H1 (cell line): Measurements from ENCODE around the gene LLPH. TPM values are rescaled to one million over a fixed set of nuclear protein-coding genes. Genes with fewer than 3 reads are reported as not detected.

Experiments used
- CTCF ChIA-PET: fragments of 300-600 bp; sonication (Branson Sonifier 250); formaldehyde crosslinking; loops from one replicate; lab custom pipeline; 2021; ENCODE audit not compliant: partially characterized antibody; lab: Charles Lee
- POLR2A ChIA-PET: fragments of 300-600 bp; sonication (Branson Sonifier 250); formaldehyde crosslinking; loops from one replicate; lab custom pipeline; 2021; ENCODE audit warnings: inconsistent platforms; ENCODE audit not compliant: partially characterized antibody; lab: Charles Lee
- DNase-seq, 2 experiments: peaks; one replicate each; pipeline versions ENCODE4 v3.0.0 to v3.0.0-alpha.2; 2010 to 2022; ENCODE audit warnings: low spot score in 2 of 2, low read depth in 1 of 2, mixed read lengths in 1 of 2
- FAIRE-seq: peaks from 2 replicates; lab custom pipeline; 2011; peaks lifted over from hg19 to GRCh38; lab: Jason Lieb, UNC
- H2AFZ ChIP-seq: 2 replicates; pipeline ENCODE4 v1.8.1; 2012; ENCODE audit warnings: low read length, inconsistent platforms
- H2AK5ac ChIP-seq: 2 replicates; pipeline ENCODE4 v1.6.1; 2013; ENCODE audit warnings: low read depth, low read length
- H2BK120ac ChIP-seq: replicated peaks from 2 replicates; pipeline ENCODE3; 2013; ENCODE audit warnings: low read depth, low read length, inconsistent platforms
- H2BK12ac ChIP-seq: 2 replicates; pipeline ENCODE4 v1.6.1; 2013; ENCODE audit warnings: low read depth, low read length
- H2BK15ac ChIP-seq: 2 replicates; pipeline ENCODE4 v1.6.1; 2013; ENCODE audit warnings: low read length
- H2BK20ac ChIP-seq: 2 replicates; pipeline ENCODE4 v1.6.1; 2013; ENCODE audit warnings: low read length
- H2BK5ac ChIP-seq: 2 replicates; pipeline ENCODE4 v1.6.1; 2013; ENCODE audit warnings: low read depth, low read length
- H3K14ac ChIP-seq: 2 replicates; pipeline ENCODE4 v1.6.1; 2013; ENCODE audit warnings: inconsistent platforms; ENCODE audit not compliant: insufficient read length
- H3K18ac ChIP-seq: 2 replicates; pipeline ENCODE4 v1.6.1; 2013; ENCODE audit warnings: low read length; ENCODE audit errors: extremely low read depth
- H3K23ac ChIP-seq: 2 replicates; pipeline ENCODE4 v1.6.1; 2013; ENCODE audit warnings: inconsistent platforms; ENCODE audit not compliant: insufficient read length
- H3K23me2 ChIP-seq: 2 replicates; pipeline ENCODE4 v1.6.1; 2013; ENCODE audit warnings: low read depth, low read length
- H3K27ac ChIP-seq: 2 replicates; pipeline ENCODE4 v1.6.1; 2011; ENCODE audit warnings: low read depth, low read length, inconsistent platforms
- H3K27me3 ChIP-seq, 4 experiments: replicated peaks in 1 of 4; 1 replicate in 1 of 4; 2 replicates in 3 of 4; pipeline versions ENCODE4 v1.6.1 to v1.8.1; 2011 to 2013; ENCODE audit warnings: low read length in 3 of 4, mild to moderate bottlenecking in 3 of 4, inconsistent platforms in 2 of 4, mixed read lengths in 2 of 4, moderate library complexity in 1 of 4; ENCODE audit not compliant: control insufficient read depth in 3 of 4, insufficient read depth in 3 of 4; ENCODE audit errors: extremely low read depth in 1 of 4
- H3K36me3 ChIP-seq, 4 experiments: 2 replicates each; pipeline versions ENCODE4 v1.6.1 to v1.8.1; 2011 to 2013; ENCODE audit warnings: mild to moderate bottlenecking in 4 of 4, low read length in 3 of 4, moderate library complexity in 2 of 4, control low read depth in 1 of 4, inconsistent platforms in 1 of 4; ENCODE audit not compliant: insufficient read depth in 4 of 4, control insufficient read depth in 2 of 4
- H3K4ac ChIP-seq: replicated peaks from 2 replicates; pipeline ENCODE3; 2013; ENCODE audit warnings: low read length, low read depth, mixed read lengths, inconsistent platforms; ENCODE audit not compliant: insufficient read length
- H3K4me1 ChIP-seq, 4 experiments: replicated peaks in 1 of 4; 1 replicate in 1 of 4; 2 replicates in 3 of 4; pipeline versions ENCODE4 v1.6.1 to v1.8.1; 2011 to 2013; ENCODE audit warnings: low read length in 3 of 4, inconsistent platforms in 2 of 4, mixed read lengths in 1 of 4; ENCODE audit not compliant: insufficient read depth in 4 of 4, control insufficient read depth in 3 of 4
- H3K4me2 ChIP-seq, 2 experiments: 2 replicates each; pipeline versions ENCODE4 v1.6.1 to v1.8.1; 2011 to 2013; ENCODE audit warnings: low read depth in 2 of 2, low read length in 2 of 2, control low read depth in 1 of 2, inconsistent platforms in 1 of 2, mild to moderate bottlenecking in 1 of 2; ENCODE audit not compliant: insufficient read depth in 1 of 2
- H3K4me3 ChIP-seq, 4 experiments: fragments of 200-600, 300-600 bp in 1 of 4; sonication (generic), shearing (Covaris generic), sonication (Bioruptor Twin) in 1 of 4; 2 replicates each; pipeline versions ENCODE4 v1.5.1 to v1.8.1; 2011 to 2016; ENCODE audit warnings: low read length in 4 of 4, low read depth in 3 of 4, control low read depth in 2 of 4, inconsistent platforms in 2 of 4, mild to moderate bottlenecking in 2 of 4, mixed read lengths in 1 of 4, moderate library complexity in 1 of 4; ENCODE audit not compliant: insufficient read depth in 2 of 4; ENCODE audit errors: extremely low read depth in 1 of 4
- H3K56ac ChIP-seq: replicated peaks from 2 replicates; pipeline ENCODE3; 2013; ENCODE audit warnings: low read depth, mild to moderate bottlenecking, mixed read lengths, low read length, inconsistent platforms; ENCODE audit not compliant: insufficient read length
- H3K79me1 ChIP-seq: 2 replicates; pipeline ENCODE4 v1.6.1; 2013; ENCODE audit warnings: low read depth, low read length, control low read depth
- H3K79me2 ChIP-seq, 2 experiments: 2 replicates each; pipeline versions ENCODE4 v1.6.1 to v1.8.1; 2012 to 2013; ENCODE audit warnings: low read length in 2 of 2, mild to moderate bottlenecking in 2 of 2, inconsistent platforms in 1 of 2; ENCODE audit not compliant: insufficient read depth in 2 of 2, control insufficient read depth in 1 of 2
- H3K9ac ChIP-seq, 4 experiments: replicated peaks in 1 of 4; 1 replicate in 1 of 4; 2 replicates in 3 of 4; pipeline versions ENCODE4 v1.6.1 to v1.8.1; 2011 to 2013; ENCODE audit warnings: low read depth in 3 of 4, low read length in 3 of 4, control low read depth in 2 of 4, mild to moderate bottlenecking in 2 of 4, moderate library complexity in 2 of 4, inconsistent platforms in 1 of 4; ENCODE audit errors: extremely low read depth in 1 of 4
- H3K9me3 ChIP-seq, 2 experiments: 2 replicates each; pipeline versions ENCODE4 v1.6.1 to v1.8.1; 2012 to 2013; ENCODE audit warnings: mild to moderate bottlenecking in 2 of 2, moderate library complexity in 2 of 2, control low read depth in 1 of 2, inconsistent platforms in 1 of 2, low read depth in 1 of 2, low read length in 1 of 2, mixed read lengths in 1 of 2; ENCODE audit not compliant: insufficient read depth in 2 of 2
- H4K20me1 ChIP-seq, 2 experiments: replicated peaks in 1 of 2; 2 replicates each; pipeline versions ENCODE3 to v1.8.1; 2011 to 2013; ENCODE audit warnings: inconsistent platforms in 2 of 2, low read length in 2 of 2, mild to moderate bottlenecking in 1 of 2; ENCODE audit not compliant: insufficient read depth in 2 of 2, control insufficient read depth in 1 of 2
- H4K5ac ChIP-seq: 2 replicates; pipeline ENCODE4 v1.6.1; 2013; ENCODE audit warnings: low read length, low read depth, mixed read lengths, inconsistent platforms; ENCODE audit not compliant: insufficient read length
- H4K8ac ChIP-seq: 2 replicates; pipeline ENCODE4 v1.8.0; 2013; ENCODE audit warnings: mild to moderate bottlenecking, moderate library complexity, low read length, inconsistent platforms; ENCODE audit not compliant: insufficient read depth; ENCODE audit errors: extremely low read depth
- H4K91ac ChIP-seq: replicated peaks from 2 replicates; pipeline ENCODE3; 2013; ENCODE audit warnings: low read length, mixed read lengths, inconsistent platforms; ENCODE audit not compliant: insufficient read length
- WGBS, 2 experiments: shearing (Covaris generic) in 1 of 2; methylation state at CpG; one replicate each; pipeline versions ENCODE4 v1.1.6 to v1.1.7; 2013 to 2015; ENCODE audit warnings: low lambda C conversion rate in 2 of 2, mixed read lengths in 2 of 2, inconsistent platforms in 1 of 2, low coverage in 1 of 2, missing lambda C conversion rate in 1 of 2; ENCODE audit not compliant: insufficient replicate concordance in 2 of 2, insufficient coverage in 1 of 2, insufficient read length in 1 of 2; ENCODE audit errors: extremely low coverage in 1 of 2, missing lambda C conversion rate in 1 of 2; 5-methylcytosine and 5-hydroxymethylcytosine counted together
- polyA plus RNA-seq, 7 experiments: library from polyadenylated mRNA; depleted of rRNA in 3 of 7; stranded (reverse) in 5 of 7; unstranded in 2 of 7; fragments of >200 nt in 5 of 7; fragments of 200-250 nt in 2 of 7; gene quantifications; 1 replicate in 5 of 7; 2 replicates in 1 of 7; 4 replicates in 1 of 7; pipeline versions ENCODE4 v1.2.1 to v1.2.3, GENCODE V29; 2011 to 2013; ENCODE audit warnings: missing spikeins in 2 of 7, mixed read lengths in 2 of 7
- total RNA-seq: library from RNA; stranded (reverse); fragmentation: NEBNext Ultra II Directional; extraction: Animal tissue kit (Norgen Biotek cat#: 25700); gene quantifications from 2 replicates; pipeline ENCODE4 v1.2.1, GENCODE V29; 2021
- TF ChIP-seq, protein P1 (sequence below): IDR thresholded peaks from 2 replicates; pipeline ENCODE4 v1.6.1; 2012; ENCODE audit warnings: inconsistent platforms

Gene LLPH
- total and polyA plus RNA-seq, 2 of the 8 experiments (the other 6 are each of a cell fraction or from before 2014, with no cell fraction given), result 2.3 to 31.3 TPM

DNA sequence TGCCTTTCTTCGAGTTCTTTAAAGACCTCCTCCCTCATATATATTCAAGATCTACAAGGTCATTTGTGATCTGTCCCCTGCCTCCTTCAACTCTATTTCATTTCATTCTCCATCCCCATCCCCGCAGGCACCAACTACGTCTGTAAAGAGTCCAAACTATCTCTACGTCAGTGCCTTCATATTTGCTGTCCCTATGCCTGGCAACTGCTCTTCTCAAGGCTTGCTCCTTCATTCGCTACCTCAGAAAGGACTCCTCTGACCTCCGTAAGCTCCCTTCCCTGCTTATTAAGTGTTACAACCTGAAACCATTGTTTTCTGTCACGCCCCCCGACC lies 650 bp downstream of the LLPH start:
- Histone ChIP-seq H4K91ac (no peak overlapping the region), H3K79me1 (peaks cover 6% of the 10 kb centered on the region), H3K9me3 (no peaks in the 10 kb centered on the region; a peak in 1 of 4 replicates), H3K9ac (peak overlapping the region in 3 of 4 experiments; percentile 4 to 87 (median 68); a peak in 5 of 7 replicates), H3K79me2 (peaks cover 5 to 33% of the 10 kb centered on the region in 2 experiments), H2BK20ac (no peak overlapping the region), H4K20me1 (no peaks in the 10 kb centered on the region), H2BK12ac (peak overlapping the region; percentile 43; the same call in 1 of the 2 replicates), H2BK5ac (peak overlapping the region; percentile 82; the same call in 1 of the 2 replicates), H3K4ac (no peak overlapping the region), H3K14ac (no peak overlapping the region), H3K56ac (no peak overlapping the region), H2BK120ac (no peak overlapping the region), H3K27me3 (no peaks in the 10 kb centered on the region), H3K27ac (no peak overlapping the region), H4K8ac (no peak overlapping the region), H4K5ac (no peak overlapping the region), H2AFZ (peak overlapping the region; percentile 77; the same call in 1 of the 2 replicates), H2AK5ac (0 out of 2 replicates have a peak overlapping the region, but pooled peaks have one; percentile 75), H2BK15ac (no peak overlapping the region), H3K4me3 (peak overlapping the region; percentile 80 to 95 (median 84)), H3K23me2 (peaks cover 14% of the 10 kb centered on the region), H3K4me2 (peak overlapping the region; percentile 62 to 90), H3K4me1 (0 out of 7 replicates have a peak, but pooled peaks cover 0 to 3% (median 0%) of the 10 kb centered on the region in 4 experiments), H3K18ac (no peak overlapping the region), H3K23ac (no peak overlapping the region), H3K36me3 (peaks cover 0 to 22% (median 3%) of the 10 kb centered on the region in 4 experiments; a peak in 3 of 8 replicates)
- no peak for DNase-seq
- TF ChIP-seq, protein P1, sequence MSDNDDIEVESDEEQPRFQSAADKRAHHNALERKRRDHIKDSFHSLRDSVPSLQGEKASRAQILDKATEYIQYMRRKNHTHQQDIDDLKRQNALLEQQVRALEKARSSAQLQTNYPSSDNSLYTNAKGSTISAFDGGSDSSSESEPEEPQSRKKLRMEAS, result no peak
- ChIA-PET POLR2A (interaction anchor here (1.3 to 1.7 kb wide), 2 partner anchors 22 to 29 kb away, joined by 3 to 4 read pairs; no protein-coding TSS in a partner anchor), CTCF (interaction anchor here (1.6 kb wide), 1 partner anchor 15 kb away, joined by 8 read pairs; no protein-coding TSS in a partner anchor)
- 47% methylated on average over 8 of the region's 8 CpGs; no CpG with 5 or more reads in 1 of the 2 experiments for WGBS, 2 experiments
- no peak for FAIRE-seq
